AG09319 (cell line): ENCODE measurements around the gene NLRP4.

ENCODE experiments used
- DNase-seq: peaks from one replicate; pipeline ENCODE4 v3.0.0-alpha.2; 2010; ENCODE audit warnings: low read depth; ENCODE audit errors: extremely low read depth
- TF ChIP-seq, protein P1 (sequence below): IDR thresholded peaks from 2 replicates; pipeline ENCODE4 v1.5.1; 2011; ENCODE audit warnings: low read depth, mild to moderate bottlenecking, inconsistent platforms, low read length, moderate library complexity

The NLRP4 gene

DNA sequence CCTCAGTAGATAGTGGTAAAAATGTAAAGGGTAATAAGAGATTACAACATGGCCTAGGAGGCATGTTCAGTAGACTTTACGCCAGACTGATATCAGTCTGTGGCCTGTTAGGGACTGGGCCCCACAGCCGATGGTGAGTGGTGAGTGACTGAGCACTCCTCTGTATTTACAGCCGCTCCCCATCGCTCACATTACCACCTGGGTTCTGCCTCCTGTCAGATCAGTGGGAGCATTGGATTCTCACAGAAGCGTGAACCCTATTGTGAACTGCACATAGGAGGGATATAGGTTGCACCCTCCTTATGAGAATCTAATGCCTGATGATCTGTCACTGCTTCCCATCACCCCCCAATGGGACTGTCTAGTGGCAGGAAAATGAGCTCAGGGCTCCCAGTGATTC, 22.4 kb upstream of the NLRP4 start:
- TF ChIP-seq, protein P1, sequence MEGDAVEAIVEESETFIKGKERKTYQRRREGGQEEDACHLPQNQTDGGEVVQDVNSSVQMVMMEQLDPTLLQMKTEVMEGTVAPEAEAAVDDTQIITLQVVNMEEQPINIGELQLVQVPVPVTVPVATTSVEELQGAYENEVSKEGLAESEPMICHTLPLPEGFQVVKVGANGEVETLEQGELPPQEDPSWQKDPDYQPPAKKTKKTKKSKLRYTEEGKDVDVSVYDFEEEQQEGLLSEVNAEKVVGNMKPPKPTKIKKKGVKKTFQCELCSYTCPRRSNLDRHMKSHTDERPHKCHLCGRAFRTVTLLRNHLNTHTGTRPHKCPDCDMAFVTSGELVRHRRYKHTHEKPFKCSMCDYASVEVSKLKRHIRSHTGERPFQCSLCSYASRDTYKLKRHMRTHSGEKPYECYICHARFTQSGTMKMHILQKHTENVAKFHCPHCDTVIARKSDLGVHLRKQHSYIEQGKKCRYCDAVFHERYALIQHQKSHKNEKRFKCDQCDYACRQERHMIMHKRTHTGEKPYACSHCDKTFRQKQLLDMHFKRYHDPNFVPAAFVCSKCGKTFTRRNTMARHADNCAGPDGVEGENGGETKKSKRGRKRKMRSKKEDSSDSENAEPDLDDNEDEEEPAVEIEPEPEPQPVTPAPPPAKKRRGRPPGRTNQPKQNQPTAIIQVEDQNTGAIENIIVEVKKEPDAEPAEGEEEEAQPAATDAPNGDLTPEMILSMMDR = no peak
- no peak for DNase-seq

DNA sequence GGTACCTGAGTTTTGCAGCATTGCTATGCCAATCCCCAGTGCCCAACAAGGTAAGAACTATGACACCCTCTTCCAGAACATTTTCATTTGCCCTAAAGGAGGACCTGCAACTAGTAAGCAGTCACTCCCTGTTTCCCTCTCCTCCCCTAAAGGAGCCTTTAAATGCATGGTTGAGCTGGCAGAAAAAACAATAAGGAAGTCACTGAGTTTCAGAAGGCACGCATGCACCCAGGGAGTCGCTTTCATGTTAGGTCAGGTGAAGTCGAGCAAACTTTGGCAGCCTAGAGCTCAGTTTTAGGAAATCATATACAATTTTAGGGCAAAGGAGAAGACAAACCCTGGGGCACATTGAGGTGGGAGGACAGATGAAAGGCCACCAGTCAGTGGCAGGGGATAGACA, 16.3 kb upstream of the NLRP4 start:
- DNase-seq = no peak
- TF ChIP-seq, protein P1 = no peak

DNA sequence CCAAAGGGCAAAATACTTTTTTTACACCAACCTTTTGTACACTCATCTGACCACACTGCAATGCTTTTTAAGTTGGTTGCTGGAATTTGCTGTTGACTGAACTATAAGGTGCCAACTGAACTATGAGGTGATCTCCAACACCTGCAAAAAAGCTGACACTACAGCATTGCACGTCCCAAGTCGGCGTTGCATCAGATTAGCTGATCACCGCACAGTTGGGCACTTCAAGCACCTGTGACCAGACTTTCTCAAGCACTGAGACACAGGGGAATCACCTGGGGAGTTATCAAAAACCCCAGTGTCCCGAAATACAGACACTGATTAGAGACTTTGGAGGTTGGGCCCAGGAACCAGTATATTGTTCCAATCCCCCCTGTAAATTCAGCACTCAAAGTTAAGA, 5.7 kb upstream of the NLRP4 start:
- no peak for DNase-seq
- TF ChIP-seq, protein P1 = no peak

DNA sequence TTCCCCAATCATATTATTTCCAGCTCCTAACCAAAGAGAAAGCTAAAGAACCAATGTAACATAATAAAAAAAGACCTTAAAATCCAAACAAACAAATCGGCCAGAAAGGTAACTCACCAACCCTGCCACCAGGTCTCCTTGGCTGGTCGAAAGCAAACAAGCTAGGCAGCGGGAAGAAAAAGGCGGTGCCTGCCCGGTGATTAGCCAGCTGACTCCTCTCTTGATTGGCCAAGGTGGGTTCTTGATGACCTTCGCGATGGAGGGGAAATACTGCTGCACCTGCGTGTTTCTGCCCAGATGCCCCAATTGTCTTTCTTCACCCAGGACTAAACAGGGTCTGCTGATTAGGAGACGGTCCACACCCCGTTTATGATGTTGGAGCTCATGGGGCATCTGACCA, 4.5 kb upstream of the NLRP4 start, which contains the start of gene NLRP11:
Gene NLRP11, minus strand, starts transcription at position 154 of the 400 bp plus-strand sequence. CDS start 13,825 bp downstream, outside the sequence.
- TF ChIP-seq, protein P1 = no peak
- no peak for DNase-seq

DNA sequence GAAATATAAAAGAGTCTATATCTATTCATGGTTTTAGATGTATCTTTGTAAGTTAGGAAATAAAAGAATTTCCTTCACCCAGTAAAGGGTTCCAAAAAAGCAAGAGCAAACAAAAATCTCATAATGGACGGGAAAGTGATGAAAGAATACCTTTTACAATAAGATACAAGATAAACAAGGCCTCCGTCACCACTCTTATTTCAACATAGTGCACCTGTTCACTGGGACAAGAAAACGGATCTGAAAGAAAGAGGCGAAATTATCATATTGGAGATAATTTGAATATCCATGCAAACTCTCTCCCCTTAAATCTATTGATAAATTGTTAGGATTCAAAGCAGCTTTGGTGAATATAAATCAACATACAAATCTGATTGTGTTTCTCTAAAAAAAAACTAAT, 3.7 kb upstream of the NLRP4 start:
- no peak for DNase-seq
- TF ChIP-seq, protein P1 = no peak

DNA sequence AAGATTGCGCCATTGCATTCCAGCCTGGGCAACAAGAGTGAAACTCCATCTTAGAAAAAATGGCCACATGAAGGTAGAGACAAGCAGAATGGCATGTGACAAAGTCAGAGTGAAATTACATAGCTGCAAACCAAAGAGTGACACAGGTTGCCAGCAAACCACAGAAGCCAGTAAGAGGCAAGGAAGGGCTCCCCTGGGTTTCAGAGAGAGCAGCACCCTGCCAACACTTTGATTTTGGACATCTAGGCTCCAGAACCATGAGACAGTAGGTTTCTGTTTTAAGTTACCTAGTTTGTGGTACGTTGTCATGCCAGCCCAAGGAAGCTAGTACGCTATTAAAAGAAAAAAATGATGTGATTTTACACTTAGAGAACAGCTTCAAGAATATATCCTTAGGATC, 1.9 kb downstream of the NLRP4 start:
- TF ChIP-seq, protein P1 = no peak
- no peak for DNase-seq

DNA sequence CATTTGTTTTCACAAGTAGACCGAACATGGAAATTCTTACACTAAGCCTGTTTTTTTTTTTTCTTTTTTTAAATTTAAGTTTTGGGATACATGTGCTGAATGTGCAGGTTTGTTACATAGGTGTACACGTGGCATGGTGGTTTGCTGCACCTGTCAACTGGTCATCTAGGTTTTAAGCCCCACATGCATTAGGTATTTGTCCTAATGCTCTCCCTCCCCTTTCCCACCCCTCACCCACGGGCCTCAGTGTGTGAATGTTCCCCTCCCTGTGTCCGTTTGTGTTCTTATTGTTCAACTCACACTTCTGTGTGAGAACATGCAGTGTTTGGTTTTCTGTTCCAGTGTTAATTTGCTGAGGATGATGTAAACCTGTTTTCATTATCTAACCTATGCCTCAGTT, 2.6 kb downstream of the NLRP4 start:
- TF ChIP-seq, protein P1 = no peak
- no peak for DNase-seq
